M059J (cell line): ENCODE measurements around the gene SUV39H2. TPM values are rescaled to one million over a fixed set of nuclear protein-coding genes. Genes with fewer than 3 reads are reported as not detected.
A peak's percentile ranks its signal among the peaks of the same experiment; 100 is the strongest.
"Not testable (repeated sequence)": the region's sequence is repeated elsewhere in the genome, so short reads cannot be mapped to it uniquely, and the experiment has no call there.

Source experiments
- DNase-seq: peaks from one replicate; pipeline ENCODE4 v3.0.0-alpha.2; 2012; ENCODE audit warnings: low read depth
- total RNA-seq: library from RNA; depleted of rRNA; stranded (reverse); fragments of >200 nt; shearing (Covaris generic); gene quantifications from 2 replicates; pipeline ENCODE4 v1.2.3, GENCODE V29; 2014; rRNA removed

SUV39H2 gene
- 20.9 and 23.8 TPM in 2 replicates for total RNA-seq

GRCh38 chr10:14878266-14879123 is at the start of gene SUV39H2:
Gene SUV39H2 (plus strand): TSS chr10:14878866. CDS start chr10:14878889, 23 bp downstream.
- peak; percentile 85 for DNase-seq

- no peak for DNase-seq
Observed at GRCh38 chr10:14833106-14833505, 45.6 kb upstream of the SUV39H2 start.

- DNase-seq: peak; percentile 1
Observed at GRCh38 chr10:14836208-14836607, 42.5 kb upstream of the SUV39H2 start.

GRCh38 chr10:14837003-14837756 is 41.5 kb upstream of the SUV39H2 start:
- peak; percentile 37 for DNase-seq

- DNase-seq: peak; percentile 95
Observed at GRCh38 chr10:14837757-14838581, 40.7 kb upstream of the SUV39H2 start, which contains the start of the genes CDNF, HSPA14 and MSANTD7. Gene CDNF (minus strand): TSS chr10:14838037. CDS start chr10:14837946, 91 bp downstream. Gene HSPA14 (plus strand): TSS chr10:14838306. CDS start chr10:14838403, 97 bp downstream. Gene MSANTD7 (plus strand): TSS chr10:14838306. CDS start chr10:14842285, 3,979 bp downstream.

- DNase-seq: peak; percentile 4
Observed at GRCh38 chr10:14838582-14839304, 39.9 kb upstream of the SUV39H2 start.

- no peak for DNase-seq
Observed at GRCh38 chr10:14839305-14839695, 39.4 kb upstream of the SUV39H2 start.

GRCh38 chr10:14840178-14840577 is 38.5 kb upstream of the SUV39H2 start:
- no peak for DNase-seq

GRCh38 chr10:14843327-14843988 is 35.2 kb upstream of the SUV39H2 start:
- DNase-seq: no peak

GRCh38 chr10:14844948-14845347 is 33.7 kb upstream of the SUV39H2 start:
- DNase-seq: no peak

- DNase-seq: no peak
Observed at GRCh38 chr10:14852236-14852635, 26.4 kb upstream of the SUV39H2 start.

- no peak for DNase-seq
Observed at GRCh38 chr10:14855453-14855852, 23.2 kb upstream of the SUV39H2 start.

- DNase-seq: no peak
Observed at GRCh38 chr10:14858338-14858960, 20.2 kb upstream of the SUV39H2 start.

- DNase-seq: no peak
Observed at GRCh38 chr10:14859043-14859442, 19.6 kb upstream of the SUV39H2 start.

- no peak for DNase-seq
Observed at GRCh38 chr10:14859775-14860174, 18.9 kb upstream of the SUV39H2 start.

GRCh38 chr10:14860791-14861190 is 17.9 kb upstream of the SUV39H2 start:
- no peak for DNase-seq

- DNase-seq: not testable (repeated sequence)
Observed at GRCh38 chr10:14864466-14864865, 14.2 kb upstream of the SUV39H2 start.

- not testable (repeated sequence) for DNase-seq
Observed at GRCh38 chr10:14864871-14865270, 13.8 kb upstream of the SUV39H2 start.

GRCh38 chr10:14873090-14873760 is 5.4 kb upstream of the SUV39H2 start:
- peak; percentile 67 for DNase-seq
